ENCODE results near the gene IGFBP2.

Gene IGFBP2

DNA sequence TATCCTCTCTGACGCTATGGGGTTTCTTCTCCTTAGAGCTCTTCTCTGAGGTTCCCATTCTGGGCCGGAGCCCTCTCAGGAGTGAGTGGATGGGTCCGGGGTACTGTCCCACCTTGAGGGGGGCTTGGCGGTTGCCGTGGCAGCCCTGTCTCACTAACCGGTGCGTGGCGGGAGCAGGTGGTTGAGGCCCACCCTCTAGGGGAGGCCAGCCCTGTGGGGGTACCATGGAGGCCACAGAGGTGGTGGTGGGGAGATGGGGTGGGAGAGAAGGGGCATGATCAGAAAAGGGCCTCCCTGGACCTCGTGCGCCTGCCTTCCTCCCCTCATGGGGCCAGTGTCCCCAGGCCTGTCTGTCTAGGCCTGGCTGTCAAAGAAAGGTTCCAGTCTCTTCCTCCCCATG is 39.8 kb downstream of the IGFBP2 start:
- in situ Hi-C loops (cut with HindIII; ENCODE audit: low pct_ligation_motif_present, low pct_unique_long_range_greater_than_20kb, low sequenced_read_pairs) = no loop called here
- no peak for DNase-seq

DNA sequence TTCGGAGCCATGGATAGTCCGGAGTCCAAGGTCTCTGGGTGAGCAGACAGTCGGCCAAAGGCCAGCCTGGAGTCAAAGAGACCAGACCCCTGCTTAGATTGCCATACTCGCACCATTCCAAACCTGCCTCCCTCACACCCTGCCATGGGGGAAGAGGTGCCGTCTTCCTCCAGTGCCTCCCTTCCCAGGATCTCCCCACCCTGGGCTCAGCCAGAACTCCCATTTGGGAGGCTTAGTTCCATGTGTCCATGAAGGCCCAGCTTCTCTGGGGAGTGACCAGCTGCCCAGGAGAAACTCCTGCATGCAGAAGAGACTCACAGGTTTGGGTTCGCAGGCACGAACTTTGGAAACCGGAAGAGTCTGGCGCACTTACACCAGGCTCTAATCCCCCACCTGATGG is 40.4 kb downstream of the IGFBP2 start:
- in situ Hi-C loops (cut with HindIII; ENCODE audit: low pct_ligation_motif_present, low pct_unique_long_range_greater_than_20kb, low sequenced_read_pairs) = no loop called here
- no peak for DNase-seq

DNA sequence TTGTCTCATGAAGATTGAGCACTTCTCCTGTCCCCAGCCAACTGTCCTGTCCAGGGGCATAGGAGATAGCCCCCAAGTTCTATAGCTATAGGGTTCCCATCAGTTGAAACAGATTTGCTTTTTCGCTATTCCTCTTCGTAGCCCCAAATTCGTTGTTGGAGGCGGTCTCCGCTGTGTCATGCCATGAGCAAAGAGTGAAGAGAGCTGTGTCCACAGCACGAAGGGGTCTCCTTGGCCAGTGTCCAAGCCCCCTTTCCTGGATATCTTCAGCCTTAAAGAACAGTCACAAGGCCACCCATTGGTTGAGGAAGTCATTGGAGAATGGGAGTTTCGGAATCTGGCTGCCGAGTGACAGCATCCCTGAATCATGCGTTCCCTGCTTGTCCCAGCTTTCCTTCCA is 41.2 kb downstream of the IGFBP2 start:
- no peak for DNase-seq
- in situ Hi-C loops (cut with HindIII; ENCODE audit: low pct_ligation_motif_present, low pct_unique_long_range_greater_than_20kb, low sequenced_read_pairs) = no loop called here

DNA sequence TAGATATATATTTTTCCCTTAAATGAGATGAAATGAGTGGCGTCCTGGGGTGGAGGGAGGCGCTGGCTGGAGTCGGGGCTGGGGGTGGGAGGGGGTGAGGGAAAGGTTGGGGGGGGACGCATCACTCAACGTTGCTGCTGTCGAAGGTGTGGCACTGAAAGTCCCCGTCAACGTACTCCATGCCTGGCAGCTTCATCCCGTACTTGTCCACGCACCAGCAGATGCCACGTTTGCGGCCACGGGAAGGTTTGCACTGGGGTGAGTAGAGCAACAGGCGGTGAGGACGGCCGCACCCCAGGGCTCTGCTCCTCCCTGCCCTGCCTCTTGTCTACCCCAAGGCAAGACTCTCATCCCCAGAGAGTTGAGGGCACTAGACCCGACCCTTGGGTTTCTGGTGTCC is 43.4 kb downstream of the IGFBP2 start:
- no peak for DNase-seq
- in situ Hi-C loops (cut with HindIII; ENCODE audit: low pct_ligation_motif_present, low pct_unique_long_range_greater_than_20kb, low sequenced_read_pairs) = no loop called here

DNA sequence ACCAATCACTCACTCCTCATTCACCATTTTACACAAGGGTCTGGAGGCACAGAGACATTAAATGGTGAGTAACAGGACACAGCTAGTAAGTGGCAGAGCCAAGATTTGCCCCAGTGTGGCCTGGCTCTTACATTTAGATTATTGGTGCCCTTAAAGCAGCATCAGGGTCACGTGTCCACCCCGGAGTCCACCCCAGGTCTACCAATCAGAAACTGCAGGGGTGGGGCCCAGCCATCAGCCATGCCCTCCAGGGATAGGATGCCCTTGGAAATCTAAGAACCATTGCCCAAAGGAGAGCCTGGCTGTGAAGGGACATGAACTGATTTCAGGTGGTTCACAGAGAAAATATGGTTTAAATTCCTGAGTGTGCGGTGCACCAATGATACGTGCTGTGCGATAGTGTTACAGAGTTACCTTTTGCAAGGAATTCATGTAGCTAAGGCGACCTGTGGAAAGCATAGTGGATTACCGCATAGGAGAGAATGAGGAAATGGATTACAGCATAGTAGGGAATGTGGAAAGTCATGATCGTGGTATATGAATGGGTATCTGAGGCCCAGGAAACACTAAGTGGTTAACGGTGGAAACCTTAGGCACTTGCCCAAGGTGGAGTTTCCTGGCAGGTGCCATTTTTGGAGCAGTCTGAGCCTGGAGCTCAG is 44.3 kb downstream of the IGFBP2 start:
- DNase-seq = no peak
- in situ Hi-C loops (cut with HindIII; ENCODE audit: low pct_ligation_motif_present, low pct_unique_long_range_greater_than_20kb, low sequenced_read_pairs) = no loop called here

DNA sequence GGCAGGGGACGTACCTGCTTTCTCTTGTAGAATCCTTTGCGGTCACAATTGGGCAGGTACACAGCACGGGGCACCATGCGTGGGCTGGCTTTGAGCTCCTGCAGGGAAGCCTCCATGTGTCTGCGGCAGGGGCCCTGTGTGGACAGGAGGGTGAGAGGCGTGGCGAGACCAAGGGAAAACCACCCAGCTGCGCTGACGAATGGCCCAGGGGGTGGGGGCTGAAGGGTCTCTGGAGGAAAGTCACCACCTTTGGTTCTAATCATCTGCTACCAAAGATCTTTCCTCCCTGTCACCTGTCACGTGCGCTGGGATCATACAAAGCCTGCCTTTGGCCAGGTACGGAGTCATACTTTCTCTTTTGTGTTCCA is 44.9 kb downstream of the IGFBP2 start:
- in situ Hi-C loops (cut with HindIII; ENCODE audit: low pct_ligation_motif_present, low pct_unique_long_range_greater_than_20kb, low sequenced_read_pairs) = no loop called here
- no peak for DNase-seq

DNA sequence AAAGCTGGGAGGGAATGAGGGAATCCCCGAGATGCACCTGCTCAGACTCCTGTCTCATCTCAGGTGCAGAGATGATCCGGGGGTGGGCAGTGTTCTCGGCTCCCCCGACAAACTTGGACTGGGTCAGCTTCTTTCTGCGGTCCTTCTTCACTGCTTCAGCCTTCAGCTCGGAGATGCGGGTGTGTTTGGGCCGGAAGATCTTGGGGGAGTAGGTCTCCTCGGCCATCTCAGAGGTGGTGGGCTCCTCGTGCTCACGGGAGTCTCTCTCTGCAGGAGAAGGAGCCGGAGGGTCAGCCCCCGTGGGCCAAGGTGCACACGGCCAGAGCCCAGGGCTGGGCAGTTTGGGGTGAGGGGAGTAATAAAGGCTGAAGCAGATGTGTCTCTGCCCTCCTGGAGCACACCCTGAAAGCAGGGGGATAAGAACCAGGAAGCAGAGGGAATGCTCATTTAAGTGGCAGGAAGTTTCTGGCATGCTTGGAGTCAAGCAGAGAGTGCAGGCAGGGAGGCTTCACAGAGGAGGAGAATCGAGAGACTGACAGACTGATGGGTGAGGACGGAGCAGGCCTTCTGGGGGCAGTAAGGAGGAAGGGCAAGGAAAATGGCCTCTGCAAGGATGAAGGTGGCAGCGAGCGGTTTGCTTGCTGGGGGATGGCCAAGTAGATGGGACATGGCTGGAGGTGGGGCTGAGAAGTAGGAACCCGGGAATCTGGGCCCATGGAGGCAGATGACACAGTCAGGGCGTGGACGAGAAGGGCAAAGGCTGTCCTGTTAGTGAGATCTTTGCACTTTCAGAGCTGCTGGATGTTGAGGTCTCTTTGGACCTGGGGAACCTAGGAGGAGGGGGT is 45.8 kb downstream of the IGFBP2 start:
- DNase-seq = no peak
- in situ Hi-C loops (cut with HindIII; ENCODE audit: low pct_ligation_motif_present, low pct_unique_long_range_greater_than_20kb, low sequenced_read_pairs) = no loop called here

DNA sequence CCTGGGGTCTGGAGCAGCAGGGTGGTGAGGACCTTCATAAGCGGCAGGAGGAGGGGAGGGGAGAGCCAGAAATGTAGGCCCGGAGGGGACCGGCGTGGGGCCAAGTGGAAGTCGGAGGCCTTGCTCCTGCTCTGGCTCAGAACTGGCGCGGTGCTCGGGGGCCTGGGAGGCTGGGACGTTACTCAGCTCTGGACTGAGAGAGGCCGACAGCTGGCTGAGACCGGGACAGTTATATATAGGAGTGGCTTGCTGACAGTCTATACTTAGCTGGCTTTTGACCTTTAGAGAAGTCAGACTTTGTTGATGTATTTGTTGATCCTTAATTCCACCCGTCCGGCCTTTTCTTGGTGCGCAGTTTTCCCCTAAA is 46.4 kb downstream of the IGFBP2 start:
- no peak for DNase-seq
- in situ Hi-C loops (cut with HindIII; ENCODE audit: low pct_ligation_motif_present, low pct_unique_long_range_greater_than_20kb, low sequenced_read_pairs) = no loop called here

DNA sequence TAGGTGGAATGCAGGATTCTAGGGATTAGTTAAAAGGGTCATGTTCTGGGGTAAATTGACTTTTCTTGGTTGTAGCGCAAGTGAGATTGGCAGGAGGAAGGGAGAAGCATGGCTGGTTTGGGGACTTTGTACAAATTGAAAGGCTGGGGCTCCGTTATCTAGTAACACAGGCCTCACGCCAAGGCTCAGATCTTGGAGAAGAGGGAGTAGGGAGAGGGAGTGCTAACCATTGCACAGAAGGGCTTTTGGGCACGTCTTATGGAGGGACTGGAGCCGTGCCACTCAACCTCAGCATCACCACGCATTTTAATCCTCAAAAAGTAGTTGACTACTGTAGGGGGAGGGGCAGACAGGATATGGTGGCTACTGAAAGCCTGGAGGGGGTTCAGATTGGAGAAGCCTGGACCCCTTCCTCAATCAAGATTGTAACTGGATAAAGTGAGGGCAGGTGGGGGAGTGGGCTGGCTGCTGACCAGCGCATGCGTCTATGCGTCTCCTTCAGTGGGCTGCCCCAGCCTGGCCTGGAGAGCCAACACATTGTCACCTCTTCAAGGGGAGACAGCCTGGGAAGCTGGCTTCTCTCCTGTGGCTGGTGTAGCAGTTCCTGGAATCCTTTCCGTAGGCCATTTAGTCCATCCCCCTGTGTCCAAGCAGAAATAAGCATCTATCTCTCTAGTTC is 47.9 kb downstream of the IGFBP2 start:
- in situ Hi-C loops (cut with HindIII; ENCODE audit: low pct_ligation_motif_present, low pct_unique_long_range_greater_than_20kb, low sequenced_read_pairs) = no loop called here
- no peak for DNase-seq

DNA sequence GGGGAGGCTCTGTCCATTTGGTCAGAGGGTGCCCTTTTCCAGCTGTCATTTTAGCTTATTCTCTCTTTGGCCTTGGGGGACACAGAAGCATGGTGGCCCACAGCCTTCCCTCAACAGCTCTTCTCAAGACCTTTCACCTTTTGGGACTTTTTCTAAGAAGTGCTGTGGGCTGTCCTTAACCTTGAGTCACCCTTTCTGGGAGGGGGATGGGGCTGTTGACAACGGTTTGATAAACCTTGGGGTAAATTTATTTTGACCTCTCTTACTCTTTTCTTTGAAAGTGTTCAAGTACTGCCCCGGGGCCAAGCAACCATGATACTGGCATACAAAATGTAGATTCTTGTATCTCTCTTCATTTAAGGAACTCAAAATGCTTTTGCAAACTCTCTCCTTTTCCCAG is 48.5 kb downstream of the IGFBP2 start:
- in situ Hi-C loops (cut with HindIII; ENCODE audit: low pct_ligation_motif_present, low pct_unique_long_range_greater_than_20kb, low sequenced_read_pairs) = no loop called here
- DNase-seq = no peak

DNA sequence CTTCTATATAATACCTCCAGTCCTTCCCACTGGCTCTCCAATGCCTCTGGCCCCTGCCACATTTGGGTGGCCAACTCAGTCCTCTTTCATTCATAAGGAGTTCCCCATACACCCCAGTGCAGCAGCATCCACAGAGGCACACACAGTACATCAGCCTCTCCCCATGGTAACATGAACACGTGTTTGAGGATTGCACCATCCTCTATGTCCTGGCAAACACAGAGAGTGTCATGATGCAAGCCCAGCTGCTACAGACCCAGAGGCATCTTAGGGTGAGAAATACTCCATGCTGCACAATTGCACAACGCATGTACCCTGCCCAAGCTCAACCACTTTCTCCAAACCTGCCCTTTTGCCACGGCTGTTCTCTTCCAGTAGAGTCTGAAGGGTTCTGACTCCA is 50.6 kb downstream of the IGFBP2 start:
- in situ Hi-C loops (cut with HindIII; ENCODE audit: low pct_ligation_motif_present, low pct_unique_long_range_greater_than_20kb, low sequenced_read_pairs) = no loop called here
- no peak for DNase-seq

DNA sequence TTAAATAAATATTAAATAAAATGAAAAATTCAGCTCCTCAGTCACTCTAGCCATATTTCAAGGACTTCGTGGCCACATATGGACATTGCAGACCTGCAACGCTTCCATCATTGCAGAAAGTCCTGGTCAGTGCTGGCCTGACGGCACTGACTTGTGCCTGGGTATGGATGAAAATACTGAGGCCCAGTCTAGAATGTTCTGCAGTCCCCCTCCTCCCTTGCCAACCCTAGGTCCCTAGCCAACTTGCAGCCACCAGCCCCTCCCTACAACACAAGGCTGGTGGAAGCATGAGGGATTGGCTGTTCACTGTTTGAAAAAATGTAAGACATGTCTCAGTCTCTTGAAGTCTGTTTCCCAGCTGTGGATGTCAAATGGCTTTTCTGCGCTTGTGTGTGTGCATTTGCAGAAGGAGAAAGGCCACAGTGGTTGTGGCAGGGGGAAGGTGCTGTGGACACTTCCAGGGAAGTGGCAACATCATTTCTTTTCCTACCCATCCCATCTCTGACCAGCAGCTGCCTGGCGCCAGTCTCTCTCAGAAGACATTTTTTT is 52.2 kb downstream of the IGFBP2 start:
- in situ Hi-C loops (cut with HindIII; ENCODE audit: low pct_ligation_motif_present, low pct_unique_long_range_greater_than_20kb, low sequenced_read_pairs) = no loop called here

DNA sequence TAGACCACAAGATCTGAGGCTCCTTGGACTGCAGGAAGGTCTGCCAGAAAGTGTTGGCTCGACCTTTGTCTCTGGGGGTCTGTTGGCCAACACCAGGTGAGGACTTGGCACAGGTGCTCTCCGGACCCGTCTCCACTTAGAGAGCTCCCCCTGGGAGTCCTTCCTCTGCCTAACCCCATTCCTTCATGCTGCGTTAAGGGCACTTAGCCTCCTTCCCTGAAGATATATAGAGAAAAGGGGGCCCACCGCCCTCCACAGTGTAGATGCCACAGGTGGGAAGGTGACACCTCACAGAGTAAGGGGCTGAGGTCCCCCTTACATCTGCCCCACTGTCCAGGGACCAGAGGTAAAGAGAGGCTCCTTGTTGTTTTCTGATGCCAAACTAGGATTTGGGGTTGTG is 53.9 kb downstream of the IGFBP2 start:
- in situ Hi-C loops (cut with HindIII; ENCODE audit: low pct_ligation_motif_present, low pct_unique_long_range_greater_than_20kb, low sequenced_read_pairs) = no loop called here
- no peak for DNase-seq

More for the DNA sequence above, 52.2 kb downstream of the IGFBP2 start:
- no peak for DNase-seq

DNA sequence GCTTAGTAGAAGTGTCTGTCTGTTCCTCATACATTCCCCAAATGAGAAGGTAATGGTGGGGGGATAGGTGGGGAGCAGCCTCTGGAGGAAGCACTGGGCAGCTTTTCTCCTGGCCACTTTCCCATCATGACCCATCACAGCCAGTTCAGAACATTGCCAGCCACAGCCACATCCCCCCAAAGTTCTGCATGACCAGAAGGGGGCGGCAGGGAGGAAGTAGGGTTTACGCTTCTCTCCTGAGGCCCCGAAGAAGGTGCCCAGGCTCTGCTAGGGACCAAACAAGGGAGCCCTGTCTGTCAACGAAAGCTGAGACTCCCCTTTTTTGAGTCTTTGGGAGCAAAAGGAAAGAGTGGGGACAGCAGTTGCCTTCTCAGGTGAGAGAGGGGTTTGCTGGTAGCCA is 54.4 kb downstream of the IGFBP2 start:
- peak; percentile 16 for DNase-seq
- in situ Hi-C loops (cut with HindIII; ENCODE audit: low pct_ligation_motif_present, low pct_unique_long_range_greater_than_20kb, low sequenced_read_pairs) = no loop called here

DNA sequence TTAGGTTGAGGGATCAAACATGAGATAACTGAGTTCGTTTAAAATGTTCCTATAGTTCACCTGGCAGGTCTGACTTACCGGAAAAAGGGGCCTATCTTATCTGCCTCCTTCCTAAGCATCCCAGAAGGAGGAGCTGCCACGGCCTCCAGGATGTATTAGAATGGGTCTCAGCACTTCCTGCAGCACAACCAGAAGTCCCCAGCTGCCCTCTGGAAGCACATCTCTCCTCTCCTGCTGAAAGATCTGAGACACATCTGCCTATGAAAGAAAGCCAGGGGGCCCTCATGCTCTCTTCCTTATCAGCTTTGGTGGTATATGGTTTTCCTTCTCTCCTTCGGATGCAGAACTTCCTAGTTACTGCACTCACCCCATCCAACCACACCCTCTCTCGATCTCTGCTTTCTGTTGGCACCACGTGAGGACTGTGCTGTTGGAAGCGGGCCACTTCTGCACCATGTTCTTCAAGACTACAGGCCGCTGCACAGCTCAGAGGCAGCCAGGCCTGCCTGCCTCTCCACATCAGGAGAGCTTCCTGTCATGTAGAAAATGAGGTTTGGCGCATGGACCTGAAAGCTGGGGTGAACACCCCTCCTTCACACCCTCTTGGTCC is 55.6 kb downstream of the IGFBP2 start:
- in situ Hi-C loops (cut with HindIII; ENCODE audit: low pct_ligation_motif_present, low pct_unique_long_range_greater_than_20kb, low sequenced_read_pairs) = no loop called here
- DNase-seq = no peak

DNA sequence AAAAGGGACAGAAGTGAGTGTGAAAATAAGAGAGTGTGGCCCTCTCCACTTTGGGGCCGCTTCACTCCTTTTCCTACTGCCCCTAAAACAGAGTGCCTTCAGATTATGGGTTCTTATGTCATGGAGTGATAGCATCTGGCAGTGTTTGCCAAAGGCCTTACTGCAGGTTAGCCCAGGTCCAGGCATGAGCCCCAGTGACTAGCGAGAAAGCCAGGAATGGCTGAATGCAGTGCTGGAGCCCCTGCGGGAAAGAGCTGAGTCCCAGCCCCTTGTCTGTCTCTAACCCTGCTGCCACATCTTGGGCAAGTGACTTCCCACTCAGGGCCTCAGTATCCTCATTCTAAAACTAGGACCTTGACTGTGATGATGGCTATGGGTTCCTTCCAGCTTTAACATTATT is 56.2 kb downstream of the IGFBP2 start:
- no peak for DNase-seq
- in situ Hi-C loops (cut with HindIII; ENCODE audit: low pct_ligation_motif_present, low pct_unique_long_range_greater_than_20kb, low sequenced_read_pairs) = no loop called here

DNA sequence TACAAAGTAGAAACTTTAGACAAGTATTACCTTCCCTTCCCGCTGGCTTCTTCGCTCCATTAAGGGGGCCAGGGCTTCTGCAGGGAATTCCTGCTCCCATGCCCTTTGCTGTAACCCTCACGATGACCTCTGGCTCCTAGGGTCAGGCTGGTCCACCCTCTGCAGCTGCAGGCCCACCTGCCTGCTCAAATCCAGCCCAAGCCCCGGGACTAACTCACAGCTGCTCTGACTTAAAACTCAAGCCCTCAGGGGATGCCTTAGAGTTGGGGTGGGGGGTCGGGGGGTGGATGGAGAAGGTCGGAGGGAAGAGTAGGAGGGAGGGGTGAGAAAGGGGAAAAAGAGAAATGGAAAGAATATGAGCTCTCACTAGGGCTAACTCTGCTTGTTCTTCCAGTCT is 57.2 kb downstream of the IGFBP2 start:
- in situ Hi-C loops (cut with HindIII; ENCODE audit: low pct_ligation_motif_present, low pct_unique_long_range_greater_than_20kb, low sequenced_read_pairs) = no loop called here
- no peak for DNase-seq

DNA sequence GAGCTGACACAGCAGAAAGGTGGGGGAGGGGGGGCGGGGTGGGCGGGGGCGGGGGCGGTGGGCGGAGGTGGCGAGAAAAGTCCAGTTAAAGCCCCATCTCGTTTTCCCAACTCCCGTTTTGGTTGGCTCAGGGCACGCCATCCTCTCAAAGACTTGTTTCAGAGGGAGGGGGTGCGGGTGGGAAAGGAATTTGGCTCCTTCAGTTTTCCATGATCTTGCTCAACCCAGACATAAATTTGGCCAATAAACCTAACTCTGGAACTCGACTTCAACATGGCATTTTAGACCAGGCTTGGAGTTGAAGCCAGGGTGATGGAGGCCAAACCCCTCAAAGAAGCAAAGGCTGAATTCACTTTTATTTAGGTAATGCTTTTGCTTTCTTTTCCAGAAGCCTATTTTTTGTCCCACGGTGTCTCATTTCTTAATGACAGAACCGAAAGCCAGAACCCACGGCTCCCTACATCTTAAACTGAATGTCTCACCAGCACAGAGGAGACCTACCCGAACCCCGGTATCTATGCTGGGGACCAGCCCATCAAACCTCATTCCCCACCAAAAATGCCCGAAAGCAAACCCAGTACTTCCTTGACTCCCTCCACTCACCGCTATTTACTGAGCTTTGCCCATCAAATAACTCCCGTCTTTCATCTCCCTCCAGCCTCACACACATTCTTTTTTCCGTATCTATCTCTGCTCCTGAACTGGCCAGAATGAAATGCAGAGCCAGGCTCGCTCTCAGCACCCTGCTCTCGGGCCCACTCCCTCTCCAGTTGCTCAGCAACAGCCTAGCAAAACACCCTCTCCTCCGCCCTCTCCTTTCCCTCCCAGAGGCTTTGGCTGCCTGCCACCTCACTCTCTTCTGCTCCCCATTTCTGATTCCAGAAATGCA is 57.9 kb downstream of the IGFBP2 start:
- in situ Hi-C loops (cut with HindIII; ENCODE audit: low pct_ligation_motif_present, low pct_unique_long_range_greater_than_20kb, low sequenced_read_pairs) = no loop called here
- DNase-seq = peak; percentile 29

Measured in ACHN (cell line).